Epithelial cell of esophagus (primary cell): ENCODE results near the gene AIFM1.
"Not testable (repeated sequence)": the region's sequence is repeated elsewhere in the genome, so short reads cannot be mapped to it uniquely, and the experiment has no call there.

Experiments
- DNase-seq: peaks from one replicate; pipeline ENCODE4 v3.0.0; 2010; ENCODE audit warnings: low read depth
- H3K4me3 ChIP-seq: 2 replicates; pipeline ENCODE4 v1.5.1; 2011; ENCODE audit warnings: mild to moderate bottlenecking, low read length, control low read depth
- CTCF ChIP-seq: IDR thresholded peaks from 2 replicates; pipeline ENCODE4 v1.5.1; 2011; ENCODE audit warnings: low read depth, mild to moderate bottlenecking, low read length, control low read depth, inconsistent platforms; ENCODE audit not compliant: insufficient read depth; ENCODE audit errors: missing control alignments

The AIFM1 gene

DNA sequence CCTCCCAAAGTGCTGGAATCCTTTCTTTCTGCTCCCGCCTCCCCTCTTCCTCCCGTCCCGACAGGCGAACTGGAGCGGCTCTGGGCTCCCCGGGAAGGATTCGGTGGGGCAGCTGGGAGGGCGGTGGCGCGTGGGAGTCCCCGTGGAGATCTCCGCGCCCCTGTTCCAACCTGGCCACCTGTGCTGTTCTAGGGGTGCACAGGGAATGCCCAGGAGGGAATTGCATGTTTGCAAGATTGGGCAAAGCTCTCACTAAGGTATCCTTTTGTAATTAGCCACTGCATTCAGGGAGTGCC lies 44.2 kb downstream of the AIFM1 start:
- H3K4me3 ChIP-seq, result no peak overlapping the region
- TF ChIP-seq CTCF, result no peak
- DNase-seq, result no peak

GRCh38 chrX:130120746-130121504 lies 44.7 kb downstream of the AIFM1 start:
- peak; percentile 26 for TF ChIP-seq CTCF
- DNase-seq, result peak; percentile 90
- peak overlapping the region; percentile 20 for H3K4me3 ChIP-seq

DNA sequence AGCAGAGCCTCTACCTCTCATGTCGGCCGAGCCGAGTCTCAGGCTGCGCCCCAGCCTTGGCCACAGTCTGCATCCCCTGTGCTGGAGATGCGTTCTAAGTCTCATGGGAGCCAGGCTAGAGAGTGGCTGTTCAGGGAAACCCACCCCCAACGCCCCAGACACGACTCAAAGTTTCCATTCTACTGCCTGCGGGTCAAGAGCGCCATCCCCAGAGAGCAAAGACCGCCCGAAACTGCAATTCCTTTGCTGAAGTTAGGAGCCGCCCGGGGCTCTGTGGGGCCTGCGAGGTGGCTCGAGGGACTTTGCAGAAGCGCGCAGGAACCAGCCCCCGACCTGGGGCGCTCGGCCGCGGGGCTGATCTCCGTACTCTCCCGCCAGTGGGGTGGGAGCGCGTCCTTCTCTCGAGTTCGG lies 45.3 kb downstream of the AIFM1 start:
- peak overlapping the region; percentile 20 for H3K4me3 ChIP-seq
- no peak for DNase-seq
- no peak for TF ChIP-seq CTCF

DNA sequence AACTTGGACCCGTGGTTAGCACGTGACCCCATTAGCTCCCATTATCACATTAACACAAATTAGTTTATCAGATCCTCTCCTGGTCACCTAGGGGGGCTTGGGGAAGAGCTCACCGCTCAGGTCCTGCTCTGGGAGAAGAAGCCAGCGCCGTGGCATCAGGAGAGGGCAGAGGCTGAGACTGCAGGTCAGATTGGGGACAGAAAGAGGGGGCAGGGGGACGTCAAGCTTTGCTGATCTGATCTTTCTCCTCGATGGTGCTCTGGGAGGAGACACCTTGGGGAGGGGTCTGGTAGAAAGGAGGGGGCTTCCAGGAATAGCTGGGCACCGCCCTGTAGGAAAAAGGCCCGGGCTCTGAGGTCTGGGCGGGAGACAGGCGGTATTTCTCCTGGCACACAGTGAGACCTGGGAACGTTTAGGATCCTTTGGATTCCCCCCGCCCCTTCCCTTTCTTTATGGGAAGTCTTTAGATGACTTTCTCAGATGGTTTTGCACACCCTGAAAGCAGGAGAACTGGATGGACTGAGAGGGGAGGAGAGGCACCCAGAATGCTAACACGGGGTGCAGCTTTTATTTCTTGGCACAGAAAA lies 46.2 kb downstream of the AIFM1 start:
- H3K4me3 ChIP-seq, result no peak overlapping the region
- no peak for TF ChIP-seq CTCF
- DNase-seq, result no peak

- no peak for TF ChIP-seq CTCF
- no peak overlapping the region for H3K4me3 ChIP-seq
- DNase-seq, result peak; percentile 70
These were observed 47.0 kb downstream of the AIFM1 start for GRCh38 chrX:130118441-130119311.

DNA sequence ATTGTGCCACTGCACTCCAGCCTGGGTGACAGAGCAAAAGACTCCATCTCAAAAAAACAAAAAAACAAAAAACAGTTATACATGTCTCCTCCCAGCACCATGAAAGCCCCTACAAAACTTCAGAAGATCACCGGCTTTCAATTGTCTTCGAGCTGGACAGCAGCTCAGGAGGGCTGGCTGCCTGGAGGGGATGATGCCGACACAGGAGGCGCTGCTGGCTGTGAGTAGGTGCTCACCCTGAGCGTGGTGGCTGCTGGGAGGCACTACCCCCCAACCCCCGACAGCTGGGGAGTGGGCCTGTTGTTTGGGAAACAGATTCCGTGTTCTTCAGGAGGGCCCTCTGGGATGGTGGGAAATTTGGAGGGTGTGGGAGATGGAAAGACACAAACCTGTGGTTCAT lies 48.5 kb downstream of the AIFM1 start:
- no peak for TF ChIP-seq CTCF
- no peak overlapping the region for H3K4me3 ChIP-seq
- DNase-seq, result no peak

DNA sequence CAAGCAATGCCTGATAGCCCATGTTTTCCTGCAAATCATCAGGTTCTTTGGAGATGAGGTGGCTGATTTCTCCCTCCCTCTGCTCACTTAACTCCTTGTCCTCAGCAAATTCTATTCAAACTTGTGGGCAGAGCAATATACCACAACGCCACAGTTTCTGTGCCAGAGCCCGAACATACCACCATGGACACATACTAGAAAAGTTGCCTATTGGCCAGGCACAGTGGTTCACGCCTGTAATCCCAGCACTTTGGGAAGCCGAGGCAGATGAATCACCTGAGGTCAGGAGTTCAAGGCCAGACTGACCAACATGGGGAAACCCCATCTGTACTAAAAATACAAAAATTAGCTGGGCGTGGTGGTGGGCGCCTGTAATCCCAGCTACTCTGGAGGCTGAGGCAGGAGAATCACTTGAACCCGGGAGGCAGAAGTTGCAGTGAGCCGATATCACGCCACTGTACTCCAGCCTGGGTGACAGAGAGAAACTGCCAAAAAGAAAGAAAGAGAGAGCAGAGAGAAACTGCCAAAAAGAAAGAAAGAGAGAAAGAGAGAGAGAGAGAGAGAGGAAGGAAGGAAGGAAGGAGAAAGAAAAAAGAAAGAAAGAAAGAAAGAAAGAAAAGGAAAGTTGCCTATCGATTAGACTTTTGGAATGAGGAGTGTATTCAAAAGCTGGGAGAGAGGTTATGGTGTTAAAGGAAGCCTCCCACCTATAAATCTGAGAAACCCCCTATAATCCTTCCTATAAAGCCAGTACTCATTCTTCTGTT lies 50.3 kb downstream of the AIFM1 start:
- DNase-seq, H3K4me3 ChIP-seq: not testable (repeated sequence)
